Activated T-cell treated with anti-CD3 and anti-CD28 coated beads for 1 hour (primary cell): ENCODE results near the gene RTL1.

Experiments
- DNase-seq: peaks from one replicate; pipeline ENCODE4 v3.0.0-alpha.2; 2020; ENCODE audit warnings: low read depth

Gene RTL1

DNA sequence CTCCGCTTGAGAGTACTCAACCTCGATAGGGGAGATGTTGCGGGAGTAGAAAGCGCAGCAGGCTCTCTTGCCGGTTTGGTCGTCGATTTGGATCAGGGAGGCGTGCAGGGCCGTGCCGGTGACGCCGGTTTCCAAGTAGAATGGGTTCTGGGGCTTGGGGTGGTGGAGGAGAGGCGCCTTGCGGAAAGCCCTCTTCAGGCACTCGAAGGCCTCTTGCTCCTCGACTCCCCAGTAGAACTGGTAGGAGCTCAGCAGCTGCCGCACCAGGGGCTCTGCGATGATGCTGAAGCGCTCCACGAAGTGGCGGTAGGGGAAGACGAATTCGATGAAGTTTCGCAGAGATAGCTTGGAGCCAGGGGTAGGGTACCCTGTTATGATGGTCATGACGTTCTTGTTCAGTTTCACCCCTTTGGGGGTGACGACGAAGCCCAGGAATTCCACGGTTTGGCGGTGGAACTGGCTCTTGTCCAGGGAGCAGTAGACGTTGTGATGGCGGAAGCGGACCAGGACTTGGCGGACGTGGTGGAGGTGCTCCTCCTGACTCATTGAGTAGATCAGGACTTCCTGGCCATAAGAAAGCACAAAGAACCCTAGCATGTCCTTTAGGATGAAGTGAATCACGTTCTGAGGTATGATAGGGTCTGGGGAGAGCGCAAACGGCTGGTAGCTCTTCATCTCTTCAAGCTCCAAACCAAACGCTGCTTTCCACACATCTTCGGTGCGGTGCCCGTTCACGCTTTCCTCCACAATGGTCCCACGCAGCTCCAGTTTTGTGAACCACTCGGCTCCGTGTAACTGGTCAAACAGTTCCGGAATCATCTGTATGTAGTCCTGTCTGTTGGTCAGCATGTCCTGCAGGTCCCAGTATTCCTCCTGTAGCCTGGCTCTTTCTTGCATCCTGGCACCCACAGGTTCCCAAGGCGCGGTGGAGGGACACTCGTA, 21.2 kb downstream of the RTL1 start:
- no peak for DNase-seq

DNA sequence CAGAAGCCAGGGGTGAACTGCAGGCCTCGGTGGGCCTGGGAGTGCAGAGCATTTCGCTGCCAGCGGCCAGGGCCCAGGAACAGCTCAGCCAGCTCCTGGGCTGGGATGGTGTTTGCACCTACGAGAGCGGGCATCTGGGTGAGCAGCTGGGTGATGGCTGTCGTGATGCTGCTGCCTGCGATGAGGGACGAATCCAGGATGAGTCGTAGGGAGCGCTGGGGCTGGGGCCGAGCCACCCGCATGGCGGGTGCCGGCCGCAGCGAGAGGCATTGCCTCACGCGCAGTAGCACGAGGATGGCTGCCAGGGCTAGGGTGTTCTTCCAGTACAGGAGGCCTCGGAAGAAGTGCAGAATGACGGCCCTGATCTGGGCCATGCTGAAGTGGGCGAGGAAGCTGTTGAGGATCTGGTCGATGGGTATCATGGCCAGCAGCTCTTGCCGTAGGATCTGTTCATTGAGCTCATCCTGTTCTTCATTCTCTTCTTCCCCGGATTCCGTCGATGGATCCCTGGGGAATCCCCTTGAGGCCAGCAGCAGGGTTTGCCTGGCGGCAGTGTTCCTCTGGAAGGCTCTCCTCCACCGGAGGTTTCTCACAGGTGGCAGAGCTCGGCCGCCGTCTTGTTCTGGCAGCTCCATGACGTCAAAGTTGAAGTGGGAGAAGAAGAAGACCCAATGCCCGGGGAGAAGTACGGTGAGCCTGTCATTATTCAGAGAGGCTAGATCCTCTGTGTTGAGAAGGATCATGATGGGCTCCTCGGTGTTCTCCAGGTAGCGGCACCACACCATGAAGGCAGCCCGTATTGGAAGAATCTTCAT, 22.1 kb downstream of the RTL1 start:
- no peak for DNase-seq

DNA sequence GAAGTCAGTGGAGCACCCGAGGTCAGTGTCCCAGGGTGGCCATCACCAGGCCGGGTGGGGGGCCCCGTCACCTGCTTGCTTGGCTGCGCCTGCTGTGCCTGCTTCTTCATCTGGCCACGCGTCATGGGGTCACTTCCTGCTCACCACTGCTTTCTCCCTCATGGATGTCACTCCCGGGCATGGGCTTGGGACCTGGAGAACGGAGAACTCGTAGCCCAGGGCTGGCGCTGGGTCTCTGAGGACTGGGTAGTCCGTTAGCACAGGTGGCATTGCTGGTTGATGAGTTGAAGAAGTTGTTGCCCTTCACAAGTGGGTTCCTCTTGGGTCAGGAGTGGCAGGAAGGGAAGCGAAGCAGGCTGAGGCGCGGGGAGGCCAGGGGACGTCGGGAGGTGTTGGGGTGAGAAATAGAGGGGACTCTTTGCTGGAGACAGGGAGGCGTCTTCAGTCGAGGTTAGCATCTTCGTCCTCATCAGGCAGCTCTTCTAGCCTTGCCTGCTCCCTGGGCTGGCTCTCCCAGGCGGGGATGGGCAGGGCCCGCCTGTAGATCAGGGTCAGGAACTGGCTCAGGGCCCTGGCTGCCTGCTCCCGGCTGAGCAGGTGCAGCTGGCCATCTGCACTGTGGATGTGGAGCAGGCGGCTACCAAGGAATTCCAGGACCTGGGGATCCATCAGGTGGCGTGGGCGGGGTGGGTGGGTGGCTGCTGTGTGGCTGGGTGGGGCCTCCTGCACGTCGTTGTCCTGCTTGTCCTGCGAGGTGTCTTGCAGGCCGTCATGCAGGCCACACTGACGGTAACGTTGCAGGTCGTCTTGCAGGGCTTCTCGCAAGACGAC, 23.0 kb downstream of the RTL1 start:
- DNase-seq = no peak

DNA sequence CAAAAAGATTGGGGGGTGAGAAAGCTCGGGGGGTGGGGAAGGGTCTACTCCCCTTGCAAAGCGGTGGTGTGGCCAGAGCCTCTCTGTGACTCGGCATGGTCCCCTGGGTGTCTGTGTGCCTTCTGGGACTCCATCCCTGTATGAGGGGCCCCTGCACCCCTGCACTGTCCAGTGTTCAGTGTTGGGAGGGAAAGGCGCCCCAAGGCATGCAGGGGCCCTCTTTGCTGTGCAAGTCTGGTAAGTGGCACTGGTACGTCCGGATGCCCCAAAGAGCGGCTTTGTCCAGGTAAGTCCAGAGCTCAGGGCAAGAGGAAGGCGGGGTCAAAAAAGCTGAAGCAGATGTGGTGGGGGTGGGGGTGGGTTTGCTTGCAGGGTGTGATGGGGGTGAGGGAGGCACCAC, 23.7 kb downstream of the RTL1 start:
- no peak for DNase-seq

DNA sequence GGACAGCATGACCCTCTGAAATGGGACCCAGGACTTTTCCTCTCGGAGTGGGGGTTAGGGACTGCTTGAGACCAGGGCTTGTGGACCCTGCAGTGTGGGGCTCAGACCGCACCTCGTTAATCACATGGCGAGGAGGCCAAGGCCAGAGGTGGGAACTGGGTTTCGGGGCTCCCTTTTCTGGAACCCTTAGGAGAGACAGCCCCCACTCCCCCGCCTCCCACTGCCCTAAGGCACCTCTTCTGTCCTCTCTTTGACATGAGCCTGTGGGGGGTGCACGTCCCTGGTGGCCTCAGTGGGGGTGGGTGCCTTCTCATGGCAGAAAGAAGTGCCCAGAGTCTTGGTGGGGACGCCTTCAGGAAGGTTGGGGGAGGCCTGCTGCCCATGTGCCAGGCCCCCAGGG, 24.3 kb downstream of the RTL1 start:
- no peak for DNase-seq

DNA sequence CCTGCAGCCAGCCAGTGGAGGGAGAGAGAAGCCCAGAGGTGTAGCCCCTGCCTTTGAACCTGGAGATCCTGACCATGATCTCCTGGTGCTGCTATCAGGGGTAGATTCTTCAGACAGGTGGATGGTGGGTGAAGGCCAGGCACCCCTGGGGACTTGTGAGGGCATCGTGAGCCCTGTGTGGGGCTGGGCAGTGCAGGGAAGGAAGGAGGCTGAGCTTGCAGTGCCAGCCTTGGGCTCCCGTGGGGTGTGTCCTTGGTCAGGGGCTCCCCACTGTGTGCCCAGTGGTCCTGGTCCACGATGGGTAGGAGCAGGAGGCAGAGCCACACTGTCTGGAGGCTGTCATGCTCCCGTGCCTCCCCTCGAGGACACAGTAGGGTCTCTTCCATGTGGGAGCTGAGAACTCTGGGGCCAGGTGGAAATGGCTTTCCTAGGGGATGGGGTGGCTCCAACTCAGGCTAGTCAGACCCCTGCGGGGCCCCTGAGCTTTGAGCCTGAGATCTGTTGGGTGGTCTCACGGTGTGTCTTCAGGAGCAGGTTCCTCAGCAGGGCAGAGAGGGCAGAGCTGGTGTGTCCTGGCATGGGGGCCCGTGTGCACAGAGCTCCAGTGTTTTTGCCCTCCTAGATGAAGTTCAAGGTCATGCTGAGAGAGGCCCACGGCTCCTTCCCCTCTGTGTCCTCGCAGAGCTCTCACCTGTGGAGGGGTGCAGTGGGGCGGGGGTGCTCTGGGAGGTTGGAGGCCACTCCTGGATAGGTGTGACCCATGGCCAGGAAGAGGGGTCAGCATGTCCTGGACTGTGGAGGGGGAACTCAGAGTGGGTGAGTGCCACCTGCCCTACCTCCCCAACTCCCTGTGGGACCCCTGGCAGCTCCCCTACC, 25.0 kb downstream of the RTL1 start:
- DNase-seq = no peak

DNA sequence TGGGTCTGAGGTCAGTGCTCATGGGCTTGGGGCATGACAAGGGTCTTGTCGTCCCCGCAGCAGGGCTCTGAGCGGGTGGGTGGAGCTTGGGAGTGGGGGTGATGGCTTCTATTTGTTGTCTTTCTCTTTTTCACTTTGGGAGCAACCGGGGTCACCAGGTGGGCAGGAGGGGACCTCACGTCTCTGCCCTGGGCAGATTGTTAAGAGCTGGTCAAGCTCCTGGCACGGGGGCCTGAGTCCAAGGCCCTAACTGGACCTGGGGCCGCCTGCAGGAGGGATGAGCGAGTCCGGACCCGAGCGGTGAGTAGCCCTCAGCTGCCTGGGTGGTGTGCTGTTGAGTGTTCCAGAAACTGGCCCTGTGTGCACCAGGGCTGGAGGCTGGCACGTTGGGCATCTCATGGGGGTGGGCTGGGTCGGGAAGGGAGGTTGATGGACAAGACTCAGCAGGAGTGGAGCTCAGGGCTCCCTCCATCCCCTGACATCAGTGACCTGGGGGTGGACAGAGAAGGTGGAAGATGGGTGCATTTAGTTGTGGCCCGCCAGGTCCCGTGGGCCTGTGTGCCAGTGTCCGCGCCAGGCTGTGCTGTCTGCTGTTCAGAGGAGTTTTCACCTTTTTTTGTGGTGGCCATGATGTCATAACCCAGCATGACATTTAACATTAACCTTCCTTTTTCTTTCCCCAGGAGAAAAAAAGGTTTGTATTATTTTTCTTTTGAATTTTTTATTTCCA, 27.5 kb downstream of the RTL1 start:
- DNase-seq = no peak

DNA sequence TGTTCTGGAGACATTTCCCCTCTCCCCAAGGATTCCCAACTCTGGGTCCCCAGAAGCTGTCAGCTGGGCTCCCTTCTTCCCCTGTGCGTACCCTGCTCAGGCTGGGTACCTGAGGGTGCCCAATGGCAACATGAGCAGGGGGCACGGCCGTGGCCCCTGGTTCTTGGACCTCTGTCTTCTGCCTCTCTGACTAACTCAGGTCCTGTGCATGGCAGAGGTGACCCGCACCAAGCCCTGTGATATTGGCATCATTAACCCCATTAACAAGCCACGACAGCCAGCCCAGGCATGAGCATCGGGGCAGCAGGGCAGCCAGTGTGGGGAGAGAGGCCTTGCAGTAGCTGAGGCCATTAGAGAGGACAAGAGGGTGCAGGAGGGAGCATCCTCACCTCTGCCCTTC, 28.4 kb downstream of the RTL1 start:
- no peak for DNase-seq

DNA sequence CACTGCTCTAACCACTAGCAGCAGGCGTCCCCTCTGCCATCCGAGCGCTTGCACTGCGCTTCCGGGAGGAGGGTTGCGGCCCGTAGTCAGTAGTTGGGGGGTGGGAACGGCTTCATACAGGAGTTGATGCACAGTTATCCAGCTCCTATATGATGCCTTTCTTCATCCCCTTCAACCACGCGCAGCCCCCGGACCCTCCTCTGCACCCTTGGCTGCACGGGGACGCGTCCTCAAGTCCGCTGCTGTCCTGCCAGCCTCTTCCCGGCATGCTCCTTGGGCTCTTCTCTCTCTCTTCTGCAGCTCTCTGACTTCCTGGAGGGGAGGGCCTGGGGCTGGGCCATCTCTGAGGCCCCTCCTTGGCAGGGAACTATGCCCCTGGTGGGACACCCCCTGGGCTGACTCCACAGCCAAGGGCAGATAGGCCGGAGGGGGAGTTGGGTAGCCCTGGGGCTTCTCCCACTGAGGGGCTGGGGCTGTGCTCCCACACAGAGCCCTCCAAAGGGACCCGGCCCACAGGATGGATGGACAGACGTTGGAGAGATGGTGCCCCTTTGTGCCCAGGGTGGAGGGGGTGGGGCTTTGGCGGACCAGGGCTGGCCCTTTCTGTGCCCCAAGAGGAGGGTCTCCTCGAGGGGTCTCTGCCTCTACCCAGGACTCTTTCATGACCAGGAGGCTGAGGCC, 29.0 kb downstream of the RTL1 start:
- no peak for DNase-seq

DNA sequence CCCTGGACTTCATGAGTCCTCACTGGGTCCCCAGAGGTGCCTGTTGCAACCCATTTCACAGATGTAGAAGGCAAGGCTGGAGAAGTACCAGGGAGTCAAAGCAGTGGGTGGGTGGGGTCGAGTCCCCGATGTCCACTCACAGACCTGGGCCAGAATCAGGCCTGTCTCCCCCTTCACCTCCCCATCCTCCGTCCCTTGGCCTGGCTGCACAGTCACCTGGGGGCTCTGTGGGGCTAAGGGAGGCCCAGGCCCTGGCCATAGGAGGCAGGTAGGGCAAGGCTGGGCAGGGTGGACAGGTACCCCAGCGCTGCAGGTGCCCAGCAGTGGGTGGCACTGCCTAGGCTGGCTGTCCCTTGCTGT, 29.5 kb downstream of the RTL1 start:
- DNase-seq = no peak

DNA sequence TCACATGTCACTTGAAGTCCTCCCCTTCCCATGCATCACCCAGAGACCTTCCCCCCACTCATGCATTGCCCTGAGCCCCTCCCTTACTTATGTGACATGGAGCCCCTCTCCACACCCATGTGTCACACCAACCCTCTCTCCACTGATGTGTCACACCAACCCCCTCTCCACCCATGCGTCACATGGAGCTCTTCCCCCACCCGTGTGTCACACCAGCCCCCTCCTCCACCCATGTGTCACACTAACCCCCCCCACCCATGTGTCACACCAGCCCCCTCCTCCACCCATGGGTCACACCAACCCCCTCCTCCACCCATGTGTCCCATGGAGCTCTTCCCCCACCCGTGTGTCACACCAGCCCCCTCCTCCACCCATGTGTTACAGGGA, 30.4 kb downstream of the RTL1 start:
- no peak for DNase-seq

DNA sequence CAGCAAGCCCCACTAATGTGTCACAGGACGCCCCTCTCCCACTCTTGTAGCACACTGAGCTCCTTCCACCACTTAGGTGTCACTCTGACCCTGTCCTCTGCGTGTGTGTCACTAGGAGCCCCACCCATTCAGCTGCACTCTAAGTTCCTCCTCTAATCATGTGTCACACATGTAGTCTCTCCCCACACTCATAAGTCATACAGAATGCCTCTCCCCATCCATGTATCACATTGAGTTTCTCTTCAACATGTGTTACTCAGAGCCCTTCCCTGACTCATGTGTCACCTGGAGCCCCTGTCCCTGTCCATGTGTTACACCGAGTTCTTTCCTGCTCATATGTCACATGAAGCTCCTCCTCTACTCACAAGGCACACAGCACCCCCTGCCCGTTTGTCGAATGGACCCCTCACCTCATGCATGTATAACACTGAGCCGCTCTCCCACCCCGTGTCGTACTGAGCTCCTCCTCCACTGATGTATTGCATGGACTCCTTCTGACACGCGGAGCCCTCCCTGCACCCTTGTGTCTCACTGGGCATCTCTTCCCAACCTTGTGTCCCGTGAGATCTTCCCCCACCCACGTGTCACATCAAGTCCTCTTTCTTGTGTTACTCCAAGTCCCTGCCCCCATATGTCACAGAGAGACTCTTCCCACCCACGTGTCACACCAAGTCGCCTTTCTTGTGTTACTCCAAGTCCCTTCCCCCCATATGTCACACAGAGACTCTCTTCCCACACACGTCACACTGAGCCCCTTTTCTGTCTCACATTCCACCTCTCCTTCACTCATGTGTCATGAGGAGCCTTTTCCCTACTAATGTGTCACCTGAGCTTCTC, 31.0 kb downstream of the RTL1 start:
- DNase-seq = no peak

DNA sequence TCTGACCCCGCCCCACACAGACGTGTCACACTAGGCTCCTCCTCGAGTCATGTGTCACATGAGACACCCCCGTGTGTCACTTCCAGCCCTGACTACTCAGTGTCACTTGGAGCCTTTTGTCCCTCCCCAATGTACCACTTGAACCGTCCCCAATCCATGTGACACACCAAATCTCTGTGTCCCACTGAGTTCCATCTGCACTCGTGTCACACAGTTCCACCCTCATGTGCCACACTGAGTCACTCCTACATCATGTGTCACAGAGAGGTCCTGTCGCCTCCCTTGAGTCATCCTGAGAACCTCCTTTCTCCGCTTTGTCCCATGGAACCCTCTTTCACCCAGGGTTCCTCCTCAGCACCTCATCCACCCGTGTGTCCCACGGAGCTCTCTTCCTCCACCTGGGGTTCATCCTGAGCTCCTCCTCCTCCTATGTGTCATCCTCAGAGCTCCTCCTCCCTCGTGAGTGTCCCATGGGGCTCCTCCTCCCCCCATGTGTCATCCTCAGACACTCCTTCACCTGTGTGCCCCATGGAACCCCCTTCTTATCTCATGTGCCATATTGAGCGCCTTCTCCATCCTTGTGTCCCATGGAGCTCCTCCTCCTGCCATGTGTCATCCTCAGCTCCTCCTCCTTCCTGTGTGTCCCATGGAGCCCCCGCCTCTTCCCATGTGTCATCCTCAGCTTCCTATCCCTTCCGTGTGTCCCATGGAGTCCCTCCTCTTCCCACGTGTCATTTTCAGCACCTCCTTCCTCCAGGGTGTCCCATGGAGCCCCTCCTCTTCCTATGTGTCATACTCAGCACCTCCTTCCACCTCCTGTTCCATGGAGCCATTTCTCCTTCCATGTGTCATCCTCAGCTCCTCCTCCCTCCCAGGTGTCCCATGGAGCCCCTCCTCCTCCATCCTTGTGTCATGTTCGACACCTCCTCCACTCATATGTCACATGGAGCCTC, 32.0 kb downstream of the RTL1 start:
- DNase-seq = no peak

DNA sequence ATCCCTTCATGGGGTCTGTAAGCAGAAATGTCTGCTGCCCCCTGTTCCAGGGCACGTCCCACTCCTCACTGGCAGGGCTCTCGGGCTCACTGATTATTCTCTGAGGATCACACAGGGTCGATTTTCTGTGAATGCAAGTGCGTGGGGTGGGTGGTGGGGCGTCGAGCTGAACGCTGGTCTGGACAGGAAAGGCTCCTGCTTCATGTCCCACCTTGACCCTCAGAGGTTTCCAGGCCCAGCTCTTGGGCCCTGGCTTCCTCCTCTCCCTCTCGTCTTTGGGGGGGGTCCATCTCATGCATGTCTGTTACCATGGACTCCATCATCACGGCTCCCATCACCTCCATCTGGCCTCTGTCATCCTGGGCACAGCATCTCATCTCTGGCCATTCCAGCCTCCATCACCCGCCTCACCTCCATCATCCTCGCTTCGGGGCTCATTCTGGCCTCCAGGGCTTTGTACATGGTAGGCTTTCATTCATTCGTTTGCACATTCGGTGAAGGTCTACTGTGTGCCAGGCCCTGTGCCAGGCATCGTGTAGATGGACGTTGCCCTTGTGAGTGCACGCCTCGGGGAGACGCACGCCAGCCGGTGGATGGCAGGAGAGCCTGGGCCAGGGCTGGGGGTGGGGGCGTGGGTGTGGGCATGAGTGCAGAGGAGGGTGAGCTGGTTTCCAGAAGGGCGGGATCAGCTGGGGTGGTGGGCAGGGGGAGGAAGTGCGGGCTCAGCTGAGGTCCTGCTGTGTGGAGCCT, 34.7 kb downstream of the RTL1 start:
- DNase-seq = no peak

DNA sequence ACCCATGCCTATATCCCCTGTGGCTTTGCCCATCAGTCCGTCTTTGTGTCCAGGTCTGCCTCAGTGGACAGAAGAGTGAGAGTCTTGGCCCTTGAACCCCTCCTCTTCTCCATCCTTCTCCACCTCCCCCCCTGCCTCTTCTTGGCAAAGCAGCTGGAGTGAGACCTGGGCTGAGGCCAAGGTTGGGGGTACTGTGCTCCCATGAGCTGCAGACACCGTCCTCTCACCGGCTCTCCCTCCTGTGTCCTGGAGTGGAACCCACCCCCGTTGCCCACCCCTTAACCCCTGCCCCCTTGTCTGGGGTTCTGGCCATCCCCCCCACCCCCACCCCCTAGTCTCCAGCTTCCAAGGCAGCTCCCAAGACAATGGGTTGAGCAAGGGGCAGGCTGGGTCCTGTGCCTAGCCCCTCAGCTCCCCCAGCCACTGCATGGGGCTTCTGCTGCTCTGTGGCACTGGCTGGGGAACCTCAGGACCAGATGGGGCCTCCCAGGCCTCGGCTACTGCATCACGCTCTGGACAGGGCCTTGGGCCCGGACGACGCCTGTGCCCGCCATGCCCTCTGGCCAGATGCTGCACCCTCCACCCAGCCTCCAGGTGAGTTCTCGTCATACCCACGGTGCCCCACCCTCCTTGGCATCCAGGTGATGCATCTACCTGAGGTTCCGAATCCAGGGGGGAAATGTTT, 35.7 kb downstream of the RTL1 start:
- DNase-seq = no peak
